ENCODE data around the gene CETP. TPM values are rescaled to one million over a fixed set of nuclear protein-coding genes. Genes with fewer than 3 reads are reported as not detected.
A peak's percentile ranks its signal among the peaks of the same experiment; 100 is the strongest.

The CETP gene
- total and polyA plus RNA-seq, 2 of the 13 experiments (the other 11 are each of a cell fraction or from before 2014, with no cell fraction given), result 0.31 to 9.8 TPM

GRCh38 chr16:56950881-56951771, 10.6 kb upstream of the CETP start (continued):
- TF ChIP-seq ZNF318 (CRISPR knock-in tag; IDR thresholded peaks at IDR 0.05) (no peak), FOXA1 (IDR thresholded peaks at IDR 0.05) (no peak), FOXA1 (CRISPR knock-in tag; IDR thresholded peaks at IDR 0.05) (0 out of 2 replicates have a peak, but pooled peaks have one; percentile 21), CTCF (CRISPR knock-in tag; IDR thresholded peaks at IDR 0.05) (peak; percentile 98), TBX2 (CRISPR knock-in tag; IDR thresholded peaks at IDR 0.05; ENCODE audit: borderline replicate concordance) (peak; percentile 46; the same call in 1 of the 2 replicates), NCOA2 (CRISPR knock-in tag; IDR thresholded peaks at IDR 0.05) (peak; percentile 30; the same call in 1 of the 2 replicates), SRY (CRISPR knock-in tag; IDR thresholded peaks at IDR 0.05) (no peak), HOMEZ (CRISPR knock-in tag; IDR thresholded peaks at IDR 0.05; ENCODE audit: low read depth) (no peak), ZBTB25 (CRISPR knock-in tag; IDR thresholded peaks at IDR 0.05) (no peak), RXRB (CRISPR knock-in tag; IDR thresholded peaks at IDR 0.05; ENCODE audit: borderline replicate concordance) (peak; percentile 64; the same call in 1 of the 2 replicates), ZNF749 (CRISPR knock-in tag; IDR thresholded peaks at IDR 0.05; ENCODE audit: borderline replicate concordance) (no peak), GPN1 (CRISPR knock-in tag; IDR thresholded peaks at IDR 0.05; ENCODE audit: borderline replicate concordance) (0 out of 2 replicates have a peak, but pooled peaks have one; percentile 42), SAP130 (CRISPR knock-in tag; IDR thresholded peaks at IDR 0.05; ENCODE audit: low read depth) (peak; percentile 43; the same call in 1 of the 2 replicates), NKX3-1 (CRISPR knock-in tag; IDR thresholded peaks at IDR 0.05) (no peak), DNMT1 (CRISPR knock-in tag; IDR thresholded peaks at IDR 0.05) (0 out of 2 replicates have a peak, but pooled peaks have one; percentile 64)
